HG03460 (cell line): ENCODE results near the gene FAM156A.
"Not testable (repeated sequence)": the region's sequence is repeated elsewhere in the genome, so short reads cannot be mapped to it uniquely, and the experiment has no call there.

ENCODE experiments used
- ATAC-seq: cut with Tn5 transposase; IDR thresholded peaks from one replicate; pipeline ENCODE4 v1.9.1; 2021; ENCODE audit not compliant: unreplicated experiment

Gene FAM156A

GRCh38 chrX:52906072-52906471 is 52.2 kb downstream of the FAM156A start:
- not testable (repeated sequence) for ATAC-seq

DNA sequence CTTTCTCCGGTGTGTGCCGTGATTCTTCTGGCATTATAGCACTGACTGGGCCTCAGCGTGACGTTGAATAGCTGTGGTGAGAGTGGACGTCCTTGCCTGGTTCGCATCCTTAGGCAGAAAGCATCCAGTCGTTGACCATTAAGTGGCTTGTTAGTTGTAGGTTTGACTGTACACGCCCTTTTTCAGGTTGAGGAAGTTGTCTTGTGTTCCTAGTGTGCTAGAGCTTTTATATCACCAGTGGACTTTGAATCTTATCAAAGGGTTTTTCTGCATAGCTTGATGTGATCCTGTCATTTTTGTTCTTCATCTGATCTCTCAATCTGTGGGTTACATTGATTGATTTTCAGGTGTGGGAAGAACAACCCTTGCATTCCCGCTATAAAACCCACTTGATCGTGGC is 52.8 kb downstream of the FAM156A start:
- not testable (repeated sequence) for ATAC-seq
